HG02610 (cell line): ENCODE data around the gene TXNRD1.

ENCODE experiments used
- ATAC-seq: cut with Tn5 transposase; IDR thresholded peaks from one replicate; pipeline ENCODE4 v1.9.1; 2021; ENCODE audit warnings: mild to moderate bottlenecking, moderate library complexity; ENCODE audit not compliant: unreplicated experiment

The TXNRD1 gene

GRCh38 chr12:104299842-104300481, 84.4 kb downstream of the TXNRD1 start:
- no peak for ATAC-seq

GRCh38 chr12:104303538-104304151, 88.1 kb downstream of the TXNRD1 start, which contains the start of gene EID3:
Gene EID3 (plus strand): TSS chr12:104303739. CDS start chr12:104303935, 196 bp downstream.
- peak; percentile 86 for ATAC-seq

GRCh38 chr12:104304261-104305009, 88.9 kb downstream of the TXNRD1 start:
- ATAC-seq: no peak

- no peak for ATAC-seq
Measured at GRCh38 chr12:104305349-104305748, 89.8 kb downstream of the TXNRD1 start.

GRCh38 chr12:104306376-104306775, 90.8 kb downstream of the TXNRD1 start:
- ATAC-seq: no peak

GRCh38 chr12:104306943-104307654, 91.5 kb downstream of the TXNRD1 start:
- no peak for ATAC-seq

- ATAC-seq: no peak
Measured at GRCh38 chr12:104307655-104308000, 92.0 kb downstream of the TXNRD1 start.

- ATAC-seq: no peak
Measured at GRCh38 chr12:104309446-104309993, 93.9 kb downstream of the TXNRD1 start.

- ATAC-seq: no peak
Measured at GRCh38 chr12:104310751-104311633, 95.4 kb downstream of the TXNRD1 start.

- no peak for ATAC-seq
Measured at GRCh38 chr12:104312202-104312601, 96.6 kb downstream of the TXNRD1 start.

- no peak for ATAC-seq
Measured at GRCh38 chr12:104312654-104313053, 97.1 kb downstream of the TXNRD1 start.

- no peak for ATAC-seq
Measured at GRCh38 chr12:104313568-104314241, 98.1 kb downstream of the TXNRD1 start.

GRCh38 chr12:104314242-104314614, 98.6 kb downstream of the TXNRD1 start:
- no peak for ATAC-seq

- no peak for ATAC-seq
Measured at GRCh38 chr12:104315326-104316224, 100.0 kb downstream of the TXNRD1 start.

- ATAC-seq: no peak
Measured at GRCh38 chr12:104316936-104317335, 101.4 kb downstream of the TXNRD1 start.

- ATAC-seq: no peak
Measured at GRCh38 chr12:104317538-104318210, 102.1 kb downstream of the TXNRD1 start.

GRCh38 chr12:104319028-104319427, 103.4 kb downstream of the TXNRD1 start:
- no peak for ATAC-seq
